Posterior cingulate gyrus (tissue), 11 donors: ENCODE measurements around the gene CNTNAP3B.
A peak's percentile ranks its signal among the peaks of the same experiment; 100 is the strongest.
"Not testable (repeated sequence)": the region's sequence is repeated elsewhere in the genome, so short reads cannot be mapped to it uniquely, and the experiment has no call there.

Experiments
- DNase-seq, 10 donors: peaks; one replicate each; pipeline versions ENCODE4 v3.0.0 to v3.0.0-alpha.2; 2020 to 2021; ENCODE audit warnings: mixed read lengths in 3 of 10
- intact Hi-C: fragments of 100-400 bp; cut with DNase I; formaldehyde crosslinking; loops from one replicate; pipeline ENCODE4 v1.15.1; 2023

The CNTNAP3B gene

DNA sequence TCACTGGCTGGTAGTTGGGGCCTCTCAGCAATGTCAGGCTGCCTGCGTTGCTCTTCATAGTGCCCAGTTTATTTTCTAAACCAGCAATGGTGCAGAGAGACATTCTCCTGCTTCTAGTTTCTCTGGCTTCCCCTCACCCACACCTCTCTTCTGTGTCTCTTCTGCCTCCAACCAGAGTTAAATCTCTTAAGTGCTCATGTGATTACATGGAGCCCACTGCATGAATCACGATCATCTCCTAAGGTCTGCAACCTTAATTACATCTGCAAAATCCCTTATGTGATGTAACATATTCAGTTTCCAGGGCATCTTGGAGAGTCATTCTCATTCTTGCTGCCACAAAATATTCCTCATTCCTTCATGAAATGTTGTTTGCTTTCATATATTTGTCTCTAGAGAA is 149.0 kb downstream of the CNTNAP3B start:
- DNase-seq, intact Hi-C loops: not testable (repeated sequence)

GRCh38 chr9:41977965-41978600 is 151.1 kb downstream of the CNTNAP3B start:
- DNase-seq, intact Hi-C loops: not testable (repeated sequence)

DNA sequence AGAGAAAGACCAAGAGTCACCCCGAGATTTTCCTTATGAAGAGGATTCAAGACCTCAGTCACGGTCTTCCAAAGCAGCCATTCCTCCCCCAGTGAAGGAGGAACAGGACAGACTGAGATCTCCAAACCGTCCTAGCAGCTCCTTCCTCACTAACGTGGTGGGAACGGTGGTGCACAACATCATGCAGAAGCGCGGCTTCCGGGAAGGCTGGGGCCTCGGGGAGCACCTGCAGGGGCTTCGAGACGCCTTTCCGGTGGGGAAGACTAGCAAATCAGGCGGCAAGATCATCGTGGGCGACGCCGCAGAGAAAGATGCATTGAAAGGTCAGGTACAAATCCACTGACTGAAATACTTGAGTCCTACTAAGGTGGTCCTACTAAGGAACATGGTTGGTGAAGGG is 154.3 kb downstream of the CNTNAP3B start:
- peak in 2 of 10 donors; percentile 52 for DNase-seq
- intact Hi-C loops: not testable (repeated sequence)

- intact Hi-C loops: not testable (repeated sequence)
- peak in 2 of 10 donors; percentile 42 to 66 for DNase-seq
Measured at GRCh38 chr9:41953007-41953406, 176.2 kb downstream of the CNTNAP3B start.

DNA sequence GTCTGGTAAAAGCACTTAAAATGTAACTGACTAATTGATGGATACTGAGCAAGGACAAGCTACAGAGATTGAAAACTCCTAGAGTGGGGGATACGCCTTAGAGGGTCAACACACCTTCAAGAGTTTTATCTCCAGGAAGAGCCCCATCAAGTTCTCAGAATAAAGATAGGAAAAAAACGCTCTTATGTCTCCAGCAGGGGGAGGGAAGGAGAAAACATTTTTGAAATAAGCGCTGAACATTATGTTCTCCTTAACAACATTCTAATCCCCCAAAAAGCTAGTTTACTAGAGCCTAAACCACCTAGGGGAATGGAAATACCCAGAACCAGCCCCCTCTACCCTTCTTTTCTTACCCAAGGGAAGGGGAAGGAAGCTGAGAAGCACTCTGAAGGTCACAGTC is 187.5 kb downstream of the CNTNAP3B start:
- DNase-seq, intact Hi-C loops: not testable (repeated sequence)

DNA sequence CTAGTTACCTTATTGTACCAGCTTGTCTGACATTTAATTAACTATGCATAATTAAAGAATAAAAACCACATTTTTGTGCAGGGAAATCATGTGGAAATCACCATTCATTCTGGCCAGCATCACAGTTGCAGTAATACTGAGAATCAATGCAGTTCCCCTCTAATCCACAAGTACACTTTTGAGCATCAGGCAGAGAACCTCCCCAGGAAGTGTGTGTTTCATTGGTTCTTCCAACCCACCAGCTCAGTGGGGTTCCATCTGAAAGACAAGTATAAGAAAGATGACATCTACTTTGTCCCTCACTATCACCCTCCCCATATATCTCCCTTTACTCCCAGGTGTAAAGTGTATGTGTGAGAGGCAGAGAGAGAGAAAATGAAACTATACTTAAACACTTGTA is 191.1 kb downstream of the CNTNAP3B start:
- intact Hi-C loops, DNase-seq: not testable (repeated sequence)

DNA sequence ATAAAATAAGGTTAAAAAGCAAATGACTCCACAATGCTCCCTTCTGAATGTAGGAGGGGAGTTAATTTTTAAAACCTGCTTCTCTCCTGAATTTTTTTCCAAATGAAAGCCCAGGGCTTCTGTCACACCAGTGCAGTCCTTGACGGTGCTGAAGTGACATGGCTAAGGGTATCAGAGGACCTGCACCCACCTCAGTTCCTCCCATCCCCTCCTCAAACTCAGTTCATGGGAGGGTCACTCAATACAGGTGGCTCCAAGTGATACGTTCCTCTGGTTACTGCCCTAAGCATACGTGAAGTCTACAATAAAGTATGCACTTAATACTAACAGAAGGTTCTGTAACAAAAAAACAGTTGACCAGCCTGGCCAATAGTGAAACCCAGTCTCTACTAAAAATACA is 193.5 kb downstream of the CNTNAP3B start:
- intact Hi-C loops, DNase-seq: not testable (repeated sequence)

DNA sequence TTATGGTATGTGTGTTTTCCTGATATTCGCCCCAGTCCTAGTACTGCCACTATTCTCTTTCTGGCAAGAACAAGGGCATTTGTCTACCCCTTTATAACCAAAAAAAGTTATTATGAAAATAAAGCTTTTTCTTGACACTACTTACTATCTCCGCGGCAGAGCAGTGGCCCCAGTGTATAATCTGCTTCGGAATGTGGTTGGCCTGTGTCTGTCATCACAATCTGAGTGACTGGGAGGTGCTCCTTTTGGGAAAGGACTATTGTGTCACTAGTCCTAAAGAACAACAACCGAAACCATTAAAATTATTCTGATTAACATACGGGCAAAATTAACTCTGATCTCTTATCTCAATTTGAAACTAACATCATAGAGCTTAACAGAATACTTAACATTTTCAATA is 200.1 kb downstream of the CNTNAP3B start:
- intact Hi-C loops, DNase-seq: not testable (repeated sequence)

- intact Hi-C loops, DNase-seq: not testable (repeated sequence)
Measured at GRCh38 chr9:41917374-41917773, 211.9 kb downstream of the CNTNAP3B start.

DNA sequence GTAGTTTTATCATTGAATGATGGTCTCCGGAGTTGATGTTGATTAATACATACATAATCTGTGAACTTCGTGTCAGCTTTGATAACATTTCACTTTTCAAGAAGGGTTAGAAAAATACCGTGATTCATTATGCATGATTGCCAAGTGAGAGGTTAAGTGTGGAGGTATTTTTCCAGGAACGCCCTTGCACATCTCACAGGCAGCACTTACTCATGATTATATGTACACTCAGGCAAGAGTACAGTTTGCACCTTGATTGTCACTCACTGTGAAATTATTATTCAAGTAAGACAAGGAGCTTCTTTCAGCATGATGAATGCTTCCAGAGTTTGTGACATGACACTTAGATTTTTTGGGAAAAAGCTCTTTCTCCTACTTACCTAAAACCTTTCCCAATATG is 223.7 kb downstream of the CNTNAP3B start:
- intact Hi-C loops, DNase-seq: not testable (repeated sequence)

GRCh38 chr9:41902762-41903161 is 226.5 kb downstream of the CNTNAP3B start:
- DNase-seq, intact Hi-C loops: not testable (repeated sequence)

DNA sequence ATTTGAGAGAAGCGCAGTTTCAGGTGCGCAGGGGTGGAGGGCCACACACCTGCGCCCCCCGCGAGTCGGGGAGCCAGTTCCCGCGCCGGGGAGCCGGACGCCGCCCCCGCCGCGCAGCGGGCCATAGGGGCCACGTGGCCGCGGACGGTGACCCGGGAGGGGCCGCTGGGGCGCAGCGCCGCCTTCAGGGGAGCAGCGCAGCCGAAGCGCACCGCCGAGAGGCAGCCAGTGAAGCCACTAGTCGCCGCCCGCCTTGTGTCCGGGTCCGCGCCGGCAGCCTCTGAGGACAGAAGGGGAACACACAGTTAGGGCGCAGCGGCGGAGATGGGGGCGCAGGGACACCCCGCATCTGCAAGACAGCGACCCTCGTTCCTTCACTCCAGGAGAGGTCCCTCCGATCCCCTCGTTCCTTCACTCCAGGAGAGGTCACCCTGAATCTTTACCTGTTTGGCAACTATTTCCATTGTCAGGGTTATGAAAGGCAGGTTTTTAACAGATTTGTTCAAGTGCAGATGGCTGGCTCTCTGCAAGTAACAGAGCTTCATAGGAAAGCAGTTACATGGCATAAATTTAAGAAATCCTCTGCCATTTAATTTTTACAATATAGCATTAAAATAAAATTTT is 230.4 kb downstream of the CNTNAP3B start:
- intact Hi-C loops, DNase-seq: not testable (repeated sequence)

GRCh38 chr9:41874557-41874956 is 254.7 kb downstream of the CNTNAP3B start:
- DNase-seq, intact Hi-C loops: not testable (repeated sequence)

DNA sequence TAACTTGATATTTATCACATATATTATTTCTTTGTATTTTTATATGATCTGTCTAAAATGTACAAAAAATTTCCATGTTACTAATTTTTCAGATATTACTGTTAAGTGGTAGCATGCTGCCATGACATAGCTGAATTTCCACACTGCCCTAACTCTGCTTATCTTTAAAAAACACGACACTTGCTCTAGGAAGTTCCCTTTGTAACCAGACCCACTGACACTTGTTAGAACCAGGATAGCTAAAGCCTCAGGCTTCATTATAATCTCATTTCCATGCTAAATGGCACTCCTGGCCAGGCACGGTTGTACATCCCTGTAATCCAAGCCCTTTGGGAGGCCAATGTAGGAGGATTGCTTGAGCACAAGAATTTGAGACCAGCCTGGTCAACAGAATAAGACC is 273.8 kb downstream of the CNTNAP3B start:
- intact Hi-C loops, DNase-seq: not testable (repeated sequence)

DNA sequence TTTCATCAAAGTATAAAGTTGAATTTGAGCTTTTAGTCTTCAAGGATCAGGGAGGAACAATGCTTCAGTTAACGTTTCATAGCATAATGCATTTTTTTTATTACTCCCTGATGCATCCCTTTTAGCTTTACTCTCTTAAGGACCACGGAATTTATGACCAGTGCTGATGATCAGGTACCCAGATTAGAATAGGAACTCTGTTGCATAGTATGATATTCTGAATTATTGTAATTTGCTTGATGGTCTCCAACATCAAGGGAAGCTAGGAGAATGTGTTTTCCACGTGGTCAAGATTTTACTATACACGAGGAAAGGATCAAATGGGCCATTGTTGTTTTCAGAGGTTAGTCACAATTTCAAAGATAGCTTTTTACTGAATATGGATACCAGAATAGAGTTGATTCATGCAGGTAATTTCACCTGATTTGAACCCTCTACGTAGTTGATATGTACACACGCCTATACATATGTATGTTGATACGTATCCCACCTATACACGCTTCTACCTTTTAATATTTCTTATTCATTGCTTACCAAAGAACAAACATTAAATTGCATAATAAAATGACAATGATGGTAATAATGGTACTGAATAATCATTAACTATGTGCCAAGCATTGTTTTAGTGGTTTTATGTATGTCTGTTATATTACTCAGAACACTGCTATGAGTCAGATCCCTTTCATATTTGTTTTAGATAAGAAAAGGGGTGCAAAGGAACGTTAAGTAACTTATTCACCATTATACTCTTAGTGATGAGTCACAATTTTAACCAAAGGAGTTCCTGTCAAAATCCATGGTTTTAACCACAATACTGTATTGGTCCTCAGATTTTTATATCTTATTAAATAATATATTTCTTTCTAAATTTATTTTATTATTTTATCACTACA is 277.1 kb downstream of the CNTNAP3B start:
- intact Hi-C loops, DNase-seq: not testable (repeated sequence)

GRCh38 chr9:41847829-41848228 is 281.4 kb downstream of the CNTNAP3B start:
- DNase-seq, intact Hi-C loops: not testable (repeated sequence)
